IPS-20b (cell line): ENCODE data around the gene GLT8D1.

Source experiments
- H3K27ac ChIP-seq: one replicate; pipeline ENCODE4 v1.5.1; 2013; ENCODE audit warnings: low read length
- H3K27me3 ChIP-seq: 2 replicates; pipeline ENCODE4 v1.6.1; 2013; ENCODE audit warnings: mild to moderate bottlenecking, low read length, inconsistent platforms; ENCODE audit not compliant: insufficient read depth
- H3K36me3 ChIP-seq: 2 replicates; pipeline ENCODE4 v1.6.1; 2013; ENCODE audit warnings: low read depth, mild to moderate bottlenecking, inconsistent platforms, low read length, moderate library complexity; ENCODE audit not compliant: insufficient read depth
- H3K4me1 ChIP-seq: 2 replicates; pipeline ENCODE4 v1.6.1; 2013; ENCODE audit warnings: mild to moderate bottlenecking, control low read depth, inconsistent platforms, low read length, moderate library complexity; ENCODE audit not compliant: insufficient read depth
- H3K4me3 ChIP-seq: 2 replicates; pipeline ENCODE4 v1.5.1; 2013; ENCODE audit warnings: mild to moderate bottlenecking, low read length, inconsistent platforms
- H3K9ac ChIP-seq: 2 replicates; pipeline ENCODE4 v1.6.1; 2013; ENCODE audit warnings: low read depth, mild to moderate bottlenecking, inconsistent platforms, low read length, moderate library complexity
- H3K9me3 ChIP-seq: 2 replicates; pipeline ENCODE4 v1.6.1; 2013; ENCODE audit warnings: mild to moderate bottlenecking, low read depth, low read length, inconsistent platforms; ENCODE audit not compliant: insufficient read depth

The GLT8D1 gene

GRCh38 chr3:52705438-52705687, 228 bp downstream of the GLT8D1 start:
- no peaks in the 10 kb centered on the region for H3K9me3 ChIP-seq
- H3K4me1 ChIP-seq = 0 out of 2 replicates have a peak, but pooled peaks cover 2% of the 10 kb centered on the region
- H3K27me3 ChIP-seq = no peaks in the 10 kb centered on the region
- peaks cover 22% of the 10 kb centered on the region for H3K36me3 ChIP-seq
- peak overlapping the region; percentile 98; the same call in 1 of the 2 replicates for H3K9ac ChIP-seq
- peak overlapping the region; percentile 100 for H3K4me3 ChIP-seq
- no peak overlapping the region for H3K27ac ChIP-seq

- Histone ChIP-seq H3K4me1 (0 out of 2 replicates have a peak, but pooled peaks cover 2% of the 10 kb centered on the region), H3K9ac (peak overlapping the region; percentile 98), H3K27ac (no peak overlapping the region)
These were observed 767 bp downstream of the GLT8D1 start for GRCh38 chr3:52704611-52705437.

GRCh38 chr3:52703341-52703740, 2.2 kb downstream of the GLT8D1 start:
- Histone ChIP-seq H3K27me3 (no peaks in the 10 kb centered on the region), H3K4me3 (no peak overlapping the region), H3K9me3 (no peaks in the 10 kb centered on the region), H3K4me1 (0 out of 2 replicates have a peak, but pooled peaks cover 2% of the 10 kb centered on the region), H3K27ac (no peak overlapping the region), H3K9ac (no peak overlapping the region), H3K36me3 (peaks cover 10% of the 10 kb centered on the region)

More at GRCh38 chr3:52704611-52705437, 767 bp downstream of the GLT8D1 start:
- H3K27me3 ChIP-seq = no peaks in the 10 kb centered on the region
- peaks cover 20% of the 10 kb centered on the region for H3K36me3 ChIP-seq
- peak overlapping the region; percentile 100 for H3K4me3 ChIP-seq
- no peaks in the 10 kb centered on the region for H3K9me3 ChIP-seq

- H3K27me3 ChIP-seq = no peaks in the 10 kb centered on the region
- peaks cover 56% of the 10 kb centered on the region for H3K36me3 ChIP-seq
- H3K4me3 ChIP-seq = no peak overlapping the region
- no peak overlapping the region for H3K9ac ChIP-seq
- H3K4me1 ChIP-seq = no peaks in the 10 kb centered on the region
- no peaks in the 10 kb centered on the region for H3K9me3 ChIP-seq
- H3K27ac ChIP-seq = no peak overlapping the region
These were observed 8.0 kb downstream of the GLT8D1 start for GRCh38 chr3:52697632-52697965.

GRCh38 chr3:52696830-52697631, 8.6 kb downstream of the GLT8D1 start:
- H3K9ac ChIP-seq = no peak overlapping the region
- no peaks in the 10 kb centered on the region for H3K4me1 ChIP-seq
- H3K27ac ChIP-seq = no peak overlapping the region
- H3K4me3 ChIP-seq = no peak overlapping the region
- no peaks in the 10 kb centered on the region for H3K27me3 ChIP-seq
- H3K9me3 ChIP-seq = no peaks in the 10 kb centered on the region
- peaks cover 62% of the 10 kb centered on the region for H3K36me3 ChIP-seq

GRCh38 chr3:52695798-52696671, 9.6 kb downstream of the GLT8D1 start:
- Histone ChIP-seq H3K9ac (no peak overlapping the region), H3K27ac (no peak overlapping the region), H3K27me3 (no peaks in the 10 kb centered on the region), H3K36me3 (peaks cover 72% of the 10 kb centered on the region), H3K4me1 (no peaks in the 10 kb centered on the region), H3K9me3 (no peaks in the 10 kb centered on the region), H3K4me3 (no peak overlapping the region)

- H3K36me3 ChIP-seq = peaks cover 85% of the 10 kb centered on the region
- no peaks in the 10 kb centered on the region for H3K9me3 ChIP-seq
- H3K27ac ChIP-seq = no peak overlapping the region
- no peaks in the 10 kb centered on the region for H3K4me1 ChIP-seq
- H3K27me3 ChIP-seq = no peaks in the 10 kb centered on the region
- no peak overlapping the region for H3K4me3 ChIP-seq
- no peak overlapping the region for H3K9ac ChIP-seq
These were observed 10.9 kb downstream of the GLT8D1 start for GRCh38 chr3:52694528-52695189.

GRCh38 chr3:52693071-52693470, 12.5 kb downstream of the GLT8D1 start:
- Histone ChIP-seq H3K4me1 (no peaks in the 10 kb centered on the region; the same call in 1 of the 2 replicates), H3K9me3 (no peaks in the 10 kb centered on the region), H3K4me3 (no peak overlapping the region), H3K9ac (no peak overlapping the region), H3K36me3 (peaks cover 100% of the 10 kb centered on the region), H3K27me3 (no peaks in the 10 kb centered on the region), H3K27ac (no peak overlapping the region)

- no peaks in the 10 kb centered on the region for H3K9me3 ChIP-seq
- H3K36me3 ChIP-seq = peaks cover 94% of the 10 kb centered on the region
- H3K27me3 ChIP-seq = no peaks in the 10 kb centered on the region
- no peak overlapping the region for H3K27ac ChIP-seq
- H3K9ac ChIP-seq = no peak overlapping the region
- H3K4me3 ChIP-seq = no peak overlapping the region
- peaks cover 6% of the 10 kb centered on the region for H3K4me1 ChIP-seq
These were observed 15.0 kb downstream of the GLT8D1 start for GRCh38 chr3:52690560-52690959.

GRCh38 chr3:52689151-52689550, 16.4 kb downstream of the GLT8D1 start:
- Histone ChIP-seq H3K27me3 (no peaks in the 10 kb centered on the region), H3K4me3 (no peak overlapping the region), H3K9me3 (no peaks in the 10 kb centered on the region), H3K9ac (no peak overlapping the region), H3K36me3 (peaks cover 80% of the 10 kb centered on the region), H3K27ac (no peak overlapping the region), H3K4me1 (peaks cover 9% of the 10 kb centered on the region)

- no peaks in the 10 kb centered on the region for H3K9me3 ChIP-seq
- H3K27ac ChIP-seq = no peak overlapping the region
- H3K27me3 ChIP-seq = no peaks in the 10 kb centered on the region
- peaks cover 71% of the 10 kb centered on the region for H3K36me3 ChIP-seq
- H3K9ac ChIP-seq = peak overlapping the region; percentile 99; the same call in 1 of the 2 replicates
- H3K4me3 ChIP-seq = no peak overlapping the region
- H3K4me1 ChIP-seq = peaks cover 9% of the 10 kb centered on the region
These were observed 17.3 kb downstream of the GLT8D1 start for GRCh38 chr3:52688266-52688665.
